ENCODE measurements around the gene TET2.

- TF ChIP-seq CTCF (IDR thresholded peaks at IDR 0.05) (no peak), POLR2A (IDR thresholded peaks at IDR 0.05) (no peak)
These were observed 7.9 kb downstream of the TET2 start for GRCh38 chr4:105154576-105154975.
